B cell (primary cell): Measurements from ENCODE around the gene KIR2DL4.
"Not testable (repeated sequence)": the region's sequence is repeated elsewhere in the genome, so short reads cannot be mapped to it uniquely, and the experiment has no call there.

Experiments
- CTCF ChIP-seq: fragments of 200-600 bp; IDR thresholded peaks from one replicate; pipeline ENCODE4 v1.8.0; 2022; ENCODE audit warnings: antibody characterized with exemption, mild to moderate bottlenecking
- EZH2 ChIP-seq: IDR thresholded peaks from 2 replicates; pipeline ENCODE4 v1.6.1; 2012; ENCODE audit warnings: borderline replicate concordance, low read depth, mild to moderate bottlenecking, moderate library complexity, low read length; ENCODE audit not compliant: insufficient read depth, poor library complexity, severe bottlenecking

GRCh38 chr19:54863459-54863858, 60.0 kb downstream of the KIR2DL4 start:
- TF ChIP-seq CTCF, EZH2: not testable (repeated sequence)
